Upper lobe of left lung (tissue), 4 donors: ENCODE measurements around the gene EBF3.

Source experiments
- CTCF ChIP-seq, 6 experiments: fragments of 450-650 bp in 4 of 6; fragments of 200-600 bp in 2 of 6; sonication (generic) in 2 of 6; IDR thresholded peaks; one replicate each; pipeline ENCODE4 v1.5.1; 2016 to 2019; ENCODE audit warnings: antibody characterized with exemption in 6 of 6
- POLR2AphosphoS5 ChIP-seq, 2 donors: sonication (generic); formaldehyde crosslinking; IDR thresholded peaks; one replicate each; pipeline ENCODE4 v1.5.1; 2017; ENCODE audit warnings: antibody characterized with exemption in 2 of 2

GRCh38 chr10:129837909-129838582 is 126.0 kb downstream of the EBF3 start:
- TF ChIP-seq POLR2AphosphoS5 (IDR thresholded peaks at IDR 0.05) (no peak), CTCF (IDR thresholded peaks at IDR 0.05) (no peak)
